Mesodermal cell (in vitro differentiated cells): ENCODE results near the gene OR1S2.

Source experiments
- H3K27ac ChIP-seq: 2 replicates; pipeline ENCODE4 v1.7.0; 2013; ENCODE audit warnings: mild to moderate bottlenecking, low read depth, low read length, moderate library complexity; ENCODE audit not compliant: severe bottlenecking
- H3K36me3 ChIP-seq: 2 replicates; pipeline ENCODE4 v1.7.1; 2013; ENCODE audit warnings: mild to moderate bottlenecking, low read length, moderate library complexity; ENCODE audit not compliant: control insufficient read depth, insufficient read depth
- H3K4me1 ChIP-seq: one replicate; pipeline ENCODE4 v1.7.1; 2013; ENCODE audit warnings: mild to moderate bottlenecking, low read length; ENCODE audit not compliant: insufficient read depth, control insufficient read depth, poor library complexity, severe bottlenecking
- H3K4me3 ChIP-seq: 2 replicates; pipeline ENCODE4 v1.7.0; 2013; ENCODE audit warnings: low read length, control low read depth, mild to moderate bottlenecking; ENCODE audit not compliant: insufficient read depth, poor library complexity, severe bottlenecking; ENCODE audit errors: extremely low read depth
- H3K9me3 ChIP-seq: 2 replicates; pipeline ENCODE4 v1.7.1; 2013; ENCODE audit warnings: mild to moderate bottlenecking, low read length, moderate library complexity; ENCODE audit not compliant: control insufficient read depth
- WGBS, 2 experiments: methylation state at CpG; one replicate each; pipeline ENCODE4 v1.1.5; 2013; ENCODE audit warnings: missing lambda C conversion rate in 2 of 2; ENCODE audit not compliant: insufficient coverage in 2 of 2; 5-methylcytosine and 5-hydroxymethylcytosine counted together

OR1S2 gene

DNA sequence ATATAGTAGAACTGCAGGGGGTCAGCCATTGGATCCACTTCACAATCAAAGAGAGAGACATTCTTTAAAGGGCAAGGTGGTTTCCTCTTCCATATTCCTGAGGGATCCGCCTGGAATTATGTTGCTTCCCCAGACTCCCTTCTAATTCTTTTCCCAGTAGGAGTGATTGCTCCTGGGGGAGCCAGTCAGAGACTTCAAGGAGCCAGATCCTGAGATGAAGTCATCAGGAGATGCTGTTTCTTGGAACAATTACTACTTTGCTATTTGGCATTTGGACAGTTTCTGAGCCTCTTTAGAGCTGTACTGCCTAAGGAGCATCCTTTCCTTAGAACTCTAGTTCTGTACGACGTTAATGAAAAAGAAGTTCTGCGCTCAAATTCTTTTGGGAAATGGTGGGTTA, 17.0 kb downstream of the OR1S2 start:
- WGBS, 2 experiments, result no CpG with 5 or more reads among the region's 4 CpGs
- Histone ChIP-seq H3K36me3 (no peaks in the 10 kb centered on the region), H3K4me3 (no peak overlapping the region), H3K4me1 (no peaks in the 10 kb centered on the region), H3K9me3 (no peaks in the 10 kb centered on the region), H3K27ac (no peak overlapping the region)

DNA sequence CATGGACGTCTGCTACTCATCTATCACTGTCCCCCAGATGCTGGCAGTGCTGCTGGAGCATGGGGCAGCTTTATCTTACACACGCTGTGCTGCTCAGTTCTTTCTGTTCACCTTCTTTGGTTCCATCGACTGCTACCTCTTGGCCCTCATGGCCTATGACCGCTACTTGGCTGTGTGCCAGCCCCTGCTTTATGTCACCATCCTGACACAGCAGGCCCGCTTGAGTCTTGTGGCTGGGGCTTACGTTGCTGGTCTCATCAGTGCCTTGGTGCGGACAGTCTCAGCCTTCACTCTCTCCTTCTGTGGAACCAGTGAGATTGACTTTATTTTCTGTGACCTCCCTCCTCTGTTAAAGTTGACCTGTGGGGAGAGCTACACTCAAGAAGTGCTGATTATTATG, 24.3 kb downstream of the OR1S2 start:
- WGBS, 2 experiments, result 83 to 93% methylated on average over 4 to 6 of the region's 7 CpGs
- no peak overlapping the region for H3K27ac ChIP-seq
- no peak overlapping the region for H3K4me3 ChIP-seq
- H3K4me1 ChIP-seq, result no peaks in the 10 kb centered on the region
- no peaks in the 10 kb centered on the region for H3K36me3 ChIP-seq
- H3K9me3 ChIP-seq, result no peaks in the 10 kb centered on the region

DNA sequence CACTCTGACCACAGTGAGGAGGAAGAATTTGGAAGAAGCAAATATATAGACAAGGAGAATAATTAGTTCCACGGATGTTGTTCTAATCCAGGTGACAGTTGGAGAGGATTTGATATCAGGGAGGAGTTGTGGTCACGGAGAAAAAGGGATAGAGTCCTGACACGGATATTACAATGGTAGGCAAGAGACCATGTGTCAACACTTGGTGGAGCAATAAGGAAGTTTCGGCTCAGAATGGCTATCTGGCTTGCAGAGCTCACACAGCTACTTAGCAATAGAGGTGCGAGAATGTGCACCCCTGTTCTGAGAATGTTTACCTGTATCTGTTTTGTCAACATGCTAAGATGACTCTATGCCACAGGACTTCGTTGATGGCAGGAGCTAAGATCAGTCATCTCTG, 25.5 kb downstream of the OR1S2 start:
- H3K4me1 ChIP-seq, result no peaks in the 10 kb centered on the region
- no peaks in the 10 kb centered on the region for H3K36me3 ChIP-seq
- WGBS, 2 experiments, result 82 to 85% methylated on average over 5 of the region's 6 CpGs
- H3K4me3 ChIP-seq, result no peak overlapping the region
- no peaks in the 10 kb centered on the region for H3K9me3 ChIP-seq
- no peak overlapping the region for H3K27ac ChIP-seq

DNA sequence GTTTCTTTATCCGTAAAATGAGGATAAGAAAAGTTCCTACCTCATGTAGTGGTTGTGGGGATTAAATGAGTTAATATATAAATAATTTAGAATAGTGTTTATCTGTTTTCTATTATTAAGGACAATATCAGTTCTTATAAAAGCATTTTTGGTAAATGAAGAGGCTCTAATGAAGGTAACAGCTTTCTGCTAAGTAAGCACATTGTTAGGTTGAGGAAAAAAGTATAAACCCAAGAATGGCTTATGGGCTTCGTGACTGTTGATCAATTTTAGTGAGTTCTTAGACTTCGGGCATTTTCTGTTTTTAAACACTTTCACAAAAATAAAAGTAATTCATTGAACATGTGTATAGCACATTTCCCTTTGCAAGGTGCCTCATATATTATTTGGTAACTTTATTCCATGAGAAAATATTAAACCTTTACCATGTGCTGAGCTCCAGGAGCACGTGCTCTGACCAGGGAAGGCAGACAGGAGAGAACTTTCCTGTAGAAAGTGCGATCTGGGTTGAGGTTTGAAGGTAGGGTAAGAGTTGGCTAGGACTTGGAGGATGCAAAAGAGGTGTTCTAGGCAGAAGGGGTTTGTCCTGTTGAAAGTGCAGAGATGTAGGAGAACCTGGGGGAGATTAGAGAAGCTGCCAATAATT, 26.4 kb downstream of the OR1S2 start:
- Histone ChIP-seq H3K27ac (no peak overlapping the region), H3K4me1 (no peaks in the 10 kb centered on the region), H3K4me3 (no peak overlapping the region), H3K9me3 (no peaks in the 10 kb centered on the region), H3K36me3 (no peaks in the 10 kb centered on the region)
- WGBS, 2 experiments, result 83 to 92% methylated on average over 2 of the region's 5 CpGs

DNA sequence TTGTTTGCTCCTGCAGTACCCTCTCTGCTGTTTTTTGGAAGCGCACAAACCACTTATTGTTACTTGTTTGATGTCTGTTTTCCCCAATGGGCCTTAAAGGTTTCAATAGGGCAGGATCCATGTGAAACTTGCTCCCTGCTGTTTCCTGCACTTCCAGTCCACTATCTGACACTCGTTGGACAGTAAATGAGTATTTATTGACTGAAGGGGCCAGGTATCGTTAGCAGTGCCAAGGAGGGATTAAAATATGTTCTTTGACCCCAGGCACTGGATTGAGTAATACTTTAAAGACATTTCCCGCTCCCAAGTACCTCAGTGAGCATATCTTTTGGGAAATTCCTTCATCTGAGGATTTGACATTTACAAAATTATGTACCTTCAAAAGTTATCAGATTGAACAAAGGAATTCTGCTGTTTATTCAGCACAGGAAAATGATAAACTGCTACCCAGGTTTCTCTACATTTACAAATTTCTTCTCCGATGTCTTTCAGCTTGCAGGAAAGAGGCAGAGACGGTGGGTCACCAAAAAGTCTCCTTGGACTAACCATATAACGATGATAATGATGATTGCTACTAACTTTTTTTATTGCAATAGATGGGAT, 38.3 kb downstream of the OR1S2 start:
- Histone ChIP-seq H3K36me3 (no peaks in the 10 kb centered on the region), H3K27ac (no peak overlapping the region), H3K4me1 (no peaks in the 10 kb centered on the region), H3K9me3 (no peaks in the 10 kb centered on the region), H3K4me3 (no peak overlapping the region)
- 93% methylated on average over 5 of the region's 7 CpGs; no CpG with 5 or more reads in 1 of the 2 experiments for WGBS, 2 experiments

DNA sequence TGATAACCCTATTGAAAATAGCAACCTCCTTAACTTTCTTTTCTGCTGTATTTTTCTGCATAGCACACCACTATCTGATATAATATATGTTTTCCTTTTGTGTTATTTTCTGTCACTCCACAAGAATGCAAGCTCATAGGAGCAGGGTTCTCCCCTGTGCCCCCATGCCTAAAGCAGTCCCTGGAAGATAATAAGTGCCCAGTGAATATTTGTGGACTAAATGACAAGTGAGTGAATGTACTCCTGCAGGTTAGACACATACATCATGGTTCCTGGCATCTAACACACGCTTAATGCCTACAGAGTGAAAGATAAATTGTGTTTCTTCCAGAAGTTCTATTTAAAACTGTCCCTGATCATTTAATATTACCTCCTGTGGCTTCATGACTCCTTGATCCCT, 39.0 kb downstream of the OR1S2 start:
- Histone ChIP-seq H3K27ac (no peak overlapping the region), H3K9me3 (no peaks in the 10 kb centered on the region), H3K4me3 (no peak overlapping the region), H3K36me3 (no peaks in the 10 kb centered on the region), H3K4me1 (no peaks in the 10 kb centered on the region)
- 100% methylated on average over 1 of the region's 1 CpG; no CpG with 5 or more reads in 1 of the 2 experiments for whole genome bisulfite sequencing, 2 experiments

DNA sequence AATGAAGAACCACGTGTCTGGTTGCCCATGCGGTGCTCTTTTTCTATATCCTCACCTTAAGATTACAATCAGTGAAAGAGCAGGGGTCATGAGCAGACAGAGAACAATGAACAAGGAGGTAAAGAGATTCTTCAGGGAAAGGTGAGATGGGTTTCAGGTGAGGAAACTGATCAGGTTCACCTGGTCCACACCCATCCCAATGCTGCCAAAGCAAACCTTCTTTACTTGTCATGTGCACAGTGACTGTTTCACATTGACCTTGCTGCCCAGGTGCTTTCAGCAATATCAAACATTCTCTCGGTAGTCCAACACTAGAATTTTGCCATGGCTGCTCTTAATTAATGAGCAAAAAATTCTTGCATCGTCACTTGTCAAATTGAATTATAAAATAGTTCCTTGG, 39.6 kb downstream of the OR1S2 start:
- Histone ChIP-seq H3K4me1 (no peaks in the 10 kb centered on the region), H3K4me3 (no peak overlapping the region), H3K36me3 (no peaks in the 10 kb centered on the region), H3K27ac (no peak overlapping the region), H3K9me3 (no peaks in the 10 kb centered on the region)
- WGBS, 2 experiments, result 75 to 88% methylated on average over 2 to 3 of the region's 4 CpGs
